Naive thymus-derived CD4-positive, alpha-beta T cell (primary cell): ENCODE data around the gene ENTPD6. TPM values are rescaled to one million over a fixed set of nuclear protein-coding genes. Genes with fewer than 3 reads are reported as not detected.

Experiments used
- ATAC-seq: fragments of 150-1000 bp; cut with Tn5 transposase; 2 replicates; pipeline ENCODE4 v1.10.0; 2021; ENCODE audit warnings: mild to moderate bottlenecking, moderate library complexity
- CTCF ChIA-PET: fragments of 350-600 bp; sonication (Branson Sonifier 250); formaldehyde crosslinking; loops from one replicate; lab custom pipeline; 2021; ENCODE audit warnings: antibody characterized with exemption; lab: Charles Lee
- POLR2A ChIA-PET: fragments of 350-600 bp; sonication (Branson Sonifier 250); formaldehyde crosslinking; loops from one replicate; lab custom pipeline; 2021; ENCODE audit warnings: antibody characterized with exemption, inconsistent platforms; lab: Charles Lee
- DNase-seq, 9 donors: peaks; one replicate each; pipeline versions ENCODE4 v3.0.0 to v3.0.0-alpha.2; 2020 to 2022; ENCODE audit warnings: mixed read lengths in 1 of 9
- H3K27ac ChIP-seq: one replicate; pipeline ENCODE4 v1.7.0; 2013; ENCODE audit warnings: mild to moderate bottlenecking, low read depth, low read length, moderate library complexity
- H3K27me3 ChIP-seq, 2 donors: one replicate each; pipeline ENCODE4 v1.7.0; 2013; ENCODE audit warnings: low read length in 2 of 2, mild to moderate bottlenecking in 2 of 2, moderate library complexity in 2 of 2; ENCODE audit not compliant: control insufficient read depth in 2 of 2, insufficient read depth in 2 of 2
- H3K36me3 ChIP-seq, 3 experiments: 1 replicate in 2 of 3; 2 replicates in 1 of 3; pipeline ENCODE4 v1.7.0; 2013; ENCODE audit warnings: low read length in 3 of 3, mild to moderate bottlenecking in 3 of 3, moderate library complexity in 1 of 3; ENCODE audit not compliant: insufficient read depth in 3 of 3, control insufficient read depth in 2 of 3
- H3K4me1 ChIP-seq, 2 donors: one replicate each; pipeline ENCODE4 v1.7.0; 2013; ENCODE audit warnings: low read length in 2 of 2, mild to moderate bottlenecking in 2 of 2, moderate library complexity in 1 of 2; ENCODE audit not compliant: control insufficient read depth in 2 of 2, insufficient read depth in 2 of 2
- H3K4me3 ChIP-seq: 2 replicates; pipeline ENCODE4 v1.7.0; 2013; ENCODE audit warnings: mild to moderate bottlenecking, low read length
- H3K9me3 ChIP-seq, 3 experiments: 1 replicate in 2 of 3; 2 replicates in 1 of 3; pipeline ENCODE4 v1.7.0; 2013; ENCODE audit warnings: low read length in 3 of 3; ENCODE audit not compliant: control insufficient read depth in 2 of 3
- H3K27ac Mint-ChIP-seq, 9 donors: one replicate each; pipeline ENCODE4 v1.8.0; 2020 to 2022; ENCODE audit warnings: mixed read lengths in 9 of 9, mild to moderate bottlenecking in 8 of 9, moderate library complexity in 5 of 9, inconsistent platforms in 2 of 9
- H3K27me3 Mint-ChIP-seq, 5 donors: one replicate each; pipeline ENCODE4 v1.8.0; 2021 to 2022; ENCODE audit warnings: mixed read lengths in 5 of 5, mild to moderate bottlenecking in 1 of 5
- H3K36me3 Mint-ChIP-seq, 5 donors: one replicate each; pipeline ENCODE4 v1.8.0; 2020 to 2022; ENCODE audit warnings: mixed read lengths in 5 of 5, mild to moderate bottlenecking in 3 of 5, inconsistent platforms in 1 of 5
- H3K4me1 Mint-ChIP-seq, 7 donors: one replicate each; pipeline ENCODE4 v1.8.0; 2020 to 2022; ENCODE audit warnings: mixed read lengths in 7 of 7, mild to moderate bottlenecking in 3 of 7, inconsistent platforms in 1 of 7
- H3K4me3 Mint-ChIP-seq, 10 donors: one replicate each; pipeline ENCODE4 v1.8.0; 2020 to 2022; ENCODE audit warnings: mild to moderate bottlenecking in 10 of 10, mixed read lengths in 10 of 10, moderate library complexity in 6 of 10, inconsistent platforms in 2 of 10
- H3K9me3 Mint-ChIP-seq, 11 donors: one replicate each; pipeline ENCODE4 v1.8.0; 2020 to 2022; ENCODE audit warnings: mixed read lengths in 11 of 11, mild to moderate bottlenecking in 4 of 11, inconsistent platforms in 1 of 11, moderate library complexity in 1 of 11
- intact Hi-C, 2 donors: fragments of 100-400 bp; cut with micrococcal nuclease; formaldehyde crosslinking; loops; one replicate each; pipeline ENCODE4 v1.15.1; 2023
- polyA plus RNA-seq, 2 donors: library from polyadenylated mRNA; unstranded; fragments of 300-500 nt; fragmentation: Illumina TruSeq; gene quantifications; one replicate each; pipeline ENCODE4 v1.2.3, GENCODE V29; 2021
- total RNA-seq, 6 experiments: library from RNA in 5 of 6; stranded (reverse) in 5 of 6; gene quantifications; 1 replicate in 5 of 6; 2 replicates in 1 of 6; pipeline ENCODE4 v1.2.3 and lab custom pipeline; 2021 to 2026

Gene ENTPD6
- total and polyA plus RNA-seq, 7 experiments from 2014 or later: 41.1 to 108 (median 68.6) TPM

GRCh38 chr20:25254571-25254970 is 59.1 kb downstream of the ENTPD6 start:
- peaks cover 29 to 81% (median 74%) of the 10 kb centered on the region in 7 donors for H3K4me1 Mint-ChIP-seq
- ChIA-PET POLR2A (interaction anchor here (0.9 to 8.4 kb wide), 3 partner anchors 6 to 260 kb away, joined by 3 to 55 read pairs (median 3); partner anchors contain the start of gene PYGB), CTCF (interaction anchor here (1.1 kb wide), 1 partner anchor 44 kb away, joined by 4 read pairs; no protein-coding TSS in a partner anchor)
- ATAC-seq (no peak), DNase-seq (no peak)
- H3K4me3 ChIP-seq: no peak overlapping the region
- H3K27me3 ChIP-seq: no peaks in the 10 kb centered on the region
- H3K36me3 Mint-ChIP-seq: peaks cover 0 to 9% (median 0%) of the 10 kb centered on the region in 5 donors
- no peaks in the 10 kb centered on the region for H3K9me3 Mint-ChIP-seq
- no peak overlapping the region for H3K4me3 Mint-ChIP-seq
- no peak overlapping the region for H3K27ac ChIP-seq
- no peaks in the 10 kb centered on the region for H3K27me3 Mint-ChIP-seq
- peaks cover 0 to 13% of the 10 kb centered on the region in 2 donors for H3K4me1 ChIP-seq
- H3K27ac Mint-ChIP-seq: peak overlapping the region in 5 of 9 donors; percentile 33 to 74 (median 63)
- H3K9me3 ChIP-seq: no peaks in the 10 kb centered on the region
- intact Hi-C loops: no loop called here
- no peaks in the 10 kb centered on the region for H3K36me3 ChIP-seq

DNA sequence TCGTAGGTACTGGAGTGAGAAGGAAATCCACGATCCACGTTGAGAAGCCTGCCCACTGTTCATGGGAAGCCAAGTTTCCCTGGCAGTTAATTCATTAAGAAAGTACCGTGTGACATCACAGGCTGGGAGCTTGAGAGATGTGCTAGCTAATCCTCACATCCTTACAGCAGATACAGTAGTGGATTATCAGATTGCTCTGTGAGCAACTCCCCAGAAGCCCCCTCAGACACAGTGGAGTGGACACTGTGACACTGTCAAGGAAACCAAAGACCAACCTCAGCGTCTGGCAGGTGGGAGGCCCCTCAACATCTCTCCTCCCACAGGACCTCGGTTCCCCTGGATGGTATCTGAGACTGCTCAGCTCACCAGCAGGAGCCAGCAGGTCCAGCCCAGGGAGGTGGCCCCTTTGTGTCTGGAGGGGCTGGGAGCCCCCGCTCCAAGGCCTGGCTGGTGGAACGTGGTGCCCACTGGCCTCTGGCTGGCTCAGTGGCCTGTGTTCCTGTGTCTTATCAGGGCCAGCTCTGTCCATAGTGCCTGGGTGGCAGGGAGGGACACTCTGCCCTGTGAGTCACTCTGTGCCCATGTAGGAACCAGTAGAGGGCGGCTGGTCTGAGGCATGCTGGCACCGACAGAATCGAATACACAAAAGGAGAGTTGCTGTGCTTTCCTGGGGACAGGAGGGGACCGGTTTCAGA is 59.6 kb downstream of the ENTPD6 start:
- DNase-seq: peak in 1 of 9 donors; percentile 42
- ChIA-PET POLR2A (interaction anchor here (1.0 to 8.4 kb wide), 2 partner anchors 7 to 261 kb away, joined by 3 to 55 read pairs; partner anchors contain the start of gene PYGB), CTCF (no interaction called here)
- no peaks in the 10 kb centered on the region for H3K27me3 Mint-ChIP-seq
- Histone ChIP-seq H3K27ac (no peak overlapping the region), H3K4me1 (peaks cover 0 to 18% of the 10 kb centered on the region in 2 donors), H3K4me3 (no peak overlapping the region), H3K36me3 (no peaks in the 10 kb centered on the region), H3K27me3 (no peaks in the 10 kb centered on the region), H3K9me3 (no peaks in the 10 kb centered on the region)
- peaks cover 0 to 13% (median 0%) of the 10 kb centered on the region in 5 donors for H3K36me3 Mint-ChIP-seq
- intact Hi-C loops: no loop called here
- H3K9me3 Mint-ChIP-seq: no peaks in the 10 kb centered on the region
- peak overlapping the region in 1 of 10 donors; percentile 50 for H3K4me3 Mint-ChIP-seq
- peaks cover 32 to 80% (median 74%) of the 10 kb centered on the region in 7 donors for H3K4me1 Mint-ChIP-seq
- ATAC-seq: no peak
- peak overlapping the region in 5 of 9 donors; percentile 33 to 92 (median 54) for H3K27ac Mint-ChIP-seq

DNA sequence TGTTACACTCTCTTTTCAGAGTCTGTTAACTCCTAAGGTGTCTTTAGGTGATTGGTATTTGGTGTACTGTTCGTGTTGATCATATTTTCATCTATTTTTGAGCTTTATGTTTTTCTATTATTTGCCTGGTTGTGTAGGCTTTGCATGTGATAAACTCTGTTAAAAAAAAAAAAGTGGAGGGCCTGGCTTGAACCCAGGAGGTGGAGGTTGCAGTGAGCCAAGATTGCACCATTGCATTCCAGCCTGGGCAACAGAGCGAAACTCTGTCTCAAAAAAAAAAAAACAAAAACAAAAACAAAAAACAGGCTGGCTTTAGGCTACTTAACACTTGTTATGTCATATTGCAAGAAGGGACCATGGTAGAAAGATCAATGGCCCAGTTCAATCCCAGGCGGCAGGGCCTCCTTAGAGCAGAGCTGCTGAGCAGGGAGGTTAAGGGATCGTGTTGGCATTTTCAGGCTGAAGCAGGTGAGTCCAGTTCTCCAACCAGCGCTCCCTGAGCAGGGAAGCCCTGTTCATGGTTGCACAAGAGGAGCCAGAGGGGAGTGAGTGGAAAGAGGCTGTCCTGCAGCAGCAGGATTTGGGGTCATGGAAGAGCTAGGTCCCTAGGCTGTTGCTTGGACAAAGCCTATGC is 60.8 kb downstream of the ENTPD6 start:
- no peaks in the 10 kb centered on the region for H3K36me3 ChIP-seq
- H3K9me3 ChIP-seq: no peaks in the 10 kb centered on the region
- Mint-ChIP-seq H3K9me3 (no peaks in the 10 kb centered on the region), H3K27me3 (no peaks in the 10 kb centered on the region), H3K4me3 (peak overlapping the region in 1 of 10 donors; percentile 50), H3K27ac (peak overlapping the region in 8 of 9 donors; percentile 22 to 92 (median 74)), H3K4me1 (peaks cover 26 to 80% (median 74%) of the 10 kb centered on the region in 7 donors), H3K36me3 (peaks cover 0 to 24% (median 9%) of the 10 kb centered on the region in 5 donors)
- ChIA-PET POLR2A (interaction anchor here (8.4 kb wide), 1 partner anchor 8 kb away, joined by 55 read pairs; the partner anchor contains the start of gene PYGB), CTCF (no interaction called here)
- DNase-seq (no peak), ATAC-seq (no peak)
- intact Hi-C loops: no loop called here
- no peak overlapping the region for H3K4me3 ChIP-seq
- no peaks in the 10 kb centered on the region for H3K27me3 ChIP-seq
- peaks cover 0 to 24% of the 10 kb centered on the region in 2 donors for H3K4me1 ChIP-seq
- peak overlapping the region; percentile 16 for H3K27ac ChIP-seq

GRCh38 chr20:25257130-25257529 is 61.6 kb downstream of the ENTPD6 start:
- H3K4me1 ChIP-seq: peaks cover 0 to 24% of the 10 kb centered on the region in 2 donors
- CTCF ChIA-PET: no interaction called here
- Mint-ChIP-seq H3K27me3 (no peaks in the 10 kb centered on the region), H3K36me3 (peaks cover 0 to 31% (median 17%) of the 10 kb centered on the region in 5 donors), H3K27ac (peak overlapping the region in 7 of 9 donors; percentile 51 to 90 (median 69)), H3K4me1 (peaks cover 21 to 79% (median 74%) of the 10 kb centered on the region in 7 donors), H3K4me3 (peak overlapping the region in 1 of 10 donors; percentile 48), H3K9me3 (peaks cover 0 to 5% (median 0%) of the 10 kb centered on the region in 11 donors)
- H3K4me3 ChIP-seq: no peak overlapping the region
- H3K27me3 ChIP-seq: no peaks in the 10 kb centered on the region
- H3K27ac ChIP-seq: peak overlapping the region; percentile 16
- intact Hi-C loops: loop anchor here in 1 of 2 donors (1.0 kb wide), 1 partner anchor 8 kb away; no protein-coding TSS in a partner anchor
- H3K36me3 ChIP-seq: no peaks in the 10 kb centered on the region
- DNase-seq (no peak), ATAC-seq (no peak)
- H3K9me3 ChIP-seq: no peaks in the 10 kb centered on the region
- POLR2A ChIA-PET: interaction anchor here (8.4 kb wide), 1 partner anchor 9 kb away, joined by 55 read pairs; the partner anchor contains the start of gene PYGB

DNA sequence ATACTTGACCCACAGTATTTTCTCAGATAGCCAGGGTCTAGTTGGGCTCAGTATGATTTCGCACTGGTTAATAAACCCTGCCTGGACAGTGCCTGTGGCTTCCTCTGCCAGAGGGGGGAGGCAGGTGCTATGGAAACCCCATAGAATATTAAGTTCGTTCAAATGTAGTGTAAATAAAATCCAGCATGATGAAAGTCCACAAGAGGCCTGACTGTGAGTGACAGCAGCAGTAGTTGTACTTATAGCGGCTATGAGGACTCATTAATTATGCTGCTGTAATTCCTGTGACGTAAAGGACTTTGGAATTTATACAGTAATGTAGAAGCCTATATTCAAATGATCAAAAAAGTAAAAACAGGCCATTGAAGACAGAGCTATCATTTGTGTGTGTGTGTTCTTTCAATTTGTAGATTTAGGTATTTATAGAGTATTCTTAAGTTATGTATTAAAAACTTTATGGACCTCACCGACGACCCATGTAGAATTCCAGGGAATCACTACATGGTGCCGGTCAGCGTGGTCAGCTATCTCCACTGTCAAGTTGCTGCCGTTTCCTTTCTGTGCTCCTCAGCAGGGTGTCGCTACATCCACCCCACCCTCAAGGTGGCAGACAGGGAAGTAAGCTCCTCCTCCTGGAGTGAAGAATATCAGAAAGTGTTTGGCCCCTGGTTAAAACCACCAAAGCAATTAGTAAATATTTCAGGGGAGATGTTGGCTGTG is 62.4 kb downstream of the ENTPD6 start:
- no peaks in the 10 kb centered on the region for H3K36me3 ChIP-seq
- H3K4me1 Mint-ChIP-seq: peaks cover 21 to 71% (median 69%) of the 10 kb centered on the region in 7 donors
- intact Hi-C loops: loop anchor here in 1 of 2 donors (1.0 kb wide), 1 partner anchor 9 kb away; no protein-coding TSS in a partner anchor

More for the DNA sequence above, 62.4 kb downstream of the ENTPD6 start:
- ATAC-seq (no peak), DNase-seq (no peak)
- H3K9me3 Mint-ChIP-seq: peaks cover 0 to 5% (median 0%) of the 10 kb centered on the region in 11 donors
- ChIA-PET CTCF (interaction anchor here (1.0 kb wide), 1 partner anchor 8 kb away, joined by 3 read pairs; no protein-coding TSS in a partner anchor), POLR2A (interaction anchor here (0.6 to 8.4 kb wide), 2 partner anchors 9 to 236 kb away, joined by 3 to 55 read pairs; partner anchors contain the start of gene PYGB)
- peaks cover 0 to 35% (median 17%) of the 10 kb centered on the region in 5 donors for H3K36me3 Mint-ChIP-seq
- Histone ChIP-seq H3K27me3 (no peaks in the 10 kb centered on the region), H3K27ac (peak overlapping the region; percentile 31), H3K4me3 (no peak overlapping the region), H3K9me3 (no peaks in the 10 kb centered on the region), H3K4me1 (peaks cover 0 to 24% of the 10 kb centered on the region in 2 donors)
- peak overlapping the region in 8 of 9 donors; percentile 62 to 96 (median 81) for H3K27ac Mint-ChIP-seq
- no peaks in the 10 kb centered on the region for H3K27me3 Mint-ChIP-seq
- H3K4me3 Mint-ChIP-seq: peak overlapping the region in 4 of 10 donors; percentile 9 to 73 (median 43)
